ENCODE data around the gene FHL5.
A peak's percentile ranks its signal among the peaks of the same experiment; 100 is the strongest.
"Not testable (repeated sequence)": the region's sequence is repeated elsewhere in the genome, so short reads cannot be mapped to it uniquely, and the experiment has no call there.

FHL5 gene

GRCh38 chr6:96611342-96611991, 48.5 kb downstream of the FHL5 start:
- no peak for DNase-seq (ENCODE audit: low spot score)

- no peak for DNase-seq (ENCODE audit: low spot score)
These were observed 50.5 kb downstream of the FHL5 start for GRCh38 chr6:96613291-96613999.

- no peak for DNase-seq (ENCODE audit: low spot score)
These were observed 57.9 kb downstream of the FHL5 start for GRCh38 chr6:96620851-96621250.

- DNase-seq (ENCODE audit: low spot score), result no peak
These were observed 59.1 kb downstream of the FHL5 start for GRCh38 chr6:96621983-96622382.

GRCh38 chr6:96624957-96625356, 62.0 kb downstream of the FHL5 start:
- DNase-seq (ENCODE audit: low spot score), result no peak

- DNase-seq (ENCODE audit: low spot score), result peak; percentile 26
These were observed 63.9 kb downstream of the FHL5 start for GRCh38 chr6:96626759-96627364.

- no peak for DNase-seq (ENCODE audit: low spot score)
These were observed 68.3 kb downstream of the FHL5 start for GRCh38 chr6:96631248-96631647.

GRCh38 chr6:96637979-96638378, 75.1 kb downstream of the FHL5 start:
- not testable (repeated sequence) for DNase-seq (ENCODE audit: low spot score)

- no peak for DNase-seq (ENCODE audit: low spot score)
These were observed 82.2 kb downstream of the FHL5 start for GRCh38 chr6:96645106-96645505.

- DNase-seq (ENCODE audit: low spot score), result no peak
These were observed 87.0 kb downstream of the FHL5 start for GRCh38 chr6:96649926-96650325.

GRCh38 chr6:96651816-96652215, 88.9 kb downstream of the FHL5 start:
- DNase-seq (ENCODE audit: low spot score), result no peak

GRCh38 chr6:96652552-96652951, 89.6 kb downstream of the FHL5 start:
- DNase-seq (ENCODE audit: low spot score), result no peak

- DNase-seq (ENCODE audit: low spot score), result no peak
These were observed 90.3 kb downstream of the FHL5 start for GRCh38 chr6:96653181-96653580.

- DNase-seq (ENCODE audit: low spot score), result no peak
These were observed 93.6 kb downstream of the FHL5 start for GRCh38 chr6:96656567-96656966.

GRCh38 chr6:96657344-96657743, 94.4 kb downstream of the FHL5 start:
- no peak for DNase-seq (ENCODE audit: low spot score)

GRCh38 chr6:96659084-96659845, 96.3 kb downstream of the FHL5 start:
- DNase-seq (ENCODE audit: low spot score), result no peak
